H1 (cell line): Measurements from ENCODE around the gene RNF31. TPM values are rescaled to one million over a fixed set of nuclear protein-coding genes. Genes with fewer than 3 reads are reported as not detected.

ENCODE experiments used
- GTF2F1 ChIP-seq: IDR thresholded peaks from 2 replicates; pipeline ENCODE4 v1.6.1; 2012; ENCODE audit warnings: low read depth, low read length, improper control_type of control experiment, borderline replicate concordance
- KDM1A ChIP-seq: fragments of 200-600, 300-600 bp; sonication (generic); IDR thresholded peaks from 2 replicates; pipeline ENCODE4 v1.7.1; 2016; ENCODE audit warnings: mild to moderate bottlenecking, low read length, borderline replicate concordance
- ZNF274 ChIP-seq: IDR thresholded peaks from 2 replicates; pipeline ENCODE4 v1.7.0; 2012; ENCODE audit warnings: low read length, borderline replicate concordance; ENCODE audit errors: extremely low read depth
- polyA plus RNA-seq, 7 experiments: library from polyadenylated mRNA; depleted of rRNA in 3 of 7; stranded (reverse) in 5 of 7; unstranded in 2 of 7; fragments of >200 nt in 5 of 7; fragments of 200-250 nt in 2 of 7; gene quantifications; 1 replicate in 5 of 7; 2 replicates in 1 of 7; 4 replicates in 1 of 7; pipeline versions ENCODE4 v1.2.1 to v1.2.3, GENCODE V29; 2011 to 2013; ENCODE audit warnings: missing spikeins in 2 of 7, mixed read lengths in 2 of 7
- total RNA-seq: library from RNA; stranded (reverse); fragmentation: NEBNext Ultra II Directional; extraction: Animal tissue kit (Norgen Biotek cat#: 25700); gene quantifications from 2 replicates; pipeline ENCODE4 v1.2.1, GENCODE V29; 2021
- TF ChIP-seq, protein P1 (sequence below): fragments of 300-600 bp; sonication (generic); IDR thresholded peaks from 2 replicates; pipeline ENCODE4 v1.7.1; 2012; ENCODE audit warnings: low read length, moderate library complexity, mild to moderate bottlenecking, inconsistent platforms; ENCODE audit not compliant: insufficient replicate concordance
- TF ChIP-seq, protein P2 (sequence below): IDR thresholded peaks from 2 replicates; pipeline ENCODE4 v1.6.1; 2012; ENCODE audit warnings: low read length, inconsistent platforms

RNF31 gene
- total and polyA plus RNA-seq, 2 of the 8 experiments (the other 6 are each of a cell fraction or from before 2014, with no cell fraction given): 17.5 to 72.0 TPM

DNA sequence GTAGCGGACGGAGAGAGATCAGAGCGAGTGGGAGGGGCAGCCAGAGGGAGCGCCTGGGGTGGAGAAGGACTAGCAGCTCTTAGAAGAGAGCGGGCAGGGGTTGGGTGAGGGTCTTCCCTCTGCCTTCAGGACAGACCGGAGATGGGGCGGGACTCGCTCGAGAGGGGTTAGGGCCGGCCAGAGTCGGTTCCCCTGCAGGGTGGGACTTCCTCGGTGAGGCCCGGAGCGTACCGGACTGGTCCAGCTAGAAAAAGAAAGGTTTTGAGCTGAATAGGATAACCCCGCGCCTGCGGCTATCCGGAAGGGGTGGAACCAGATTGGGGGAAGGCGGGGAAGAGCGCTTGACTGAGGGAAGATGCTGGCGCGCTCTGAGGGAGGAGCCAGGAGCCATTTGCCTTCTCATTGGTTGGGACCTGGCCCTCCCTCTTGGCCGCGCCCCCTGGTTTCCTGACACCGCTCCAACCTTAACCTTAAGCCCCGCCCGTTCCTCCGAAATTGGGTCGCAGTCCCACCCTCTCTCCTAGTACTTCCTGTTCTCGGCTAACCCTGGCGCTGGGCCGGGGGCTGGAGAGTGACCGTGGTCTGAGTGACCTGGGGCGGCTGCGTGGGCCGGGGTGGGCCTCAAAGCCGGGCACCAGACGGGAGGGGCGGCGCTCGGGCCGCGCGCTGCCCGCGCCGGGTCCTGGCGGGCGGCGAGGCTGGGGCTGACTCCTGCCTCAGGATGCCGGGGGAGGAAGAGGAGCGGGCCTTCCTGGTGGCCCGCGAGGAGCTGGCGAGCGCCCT, at the start of gene RNF31 (continued):
- TF ChIP-seq, protein P1, sequence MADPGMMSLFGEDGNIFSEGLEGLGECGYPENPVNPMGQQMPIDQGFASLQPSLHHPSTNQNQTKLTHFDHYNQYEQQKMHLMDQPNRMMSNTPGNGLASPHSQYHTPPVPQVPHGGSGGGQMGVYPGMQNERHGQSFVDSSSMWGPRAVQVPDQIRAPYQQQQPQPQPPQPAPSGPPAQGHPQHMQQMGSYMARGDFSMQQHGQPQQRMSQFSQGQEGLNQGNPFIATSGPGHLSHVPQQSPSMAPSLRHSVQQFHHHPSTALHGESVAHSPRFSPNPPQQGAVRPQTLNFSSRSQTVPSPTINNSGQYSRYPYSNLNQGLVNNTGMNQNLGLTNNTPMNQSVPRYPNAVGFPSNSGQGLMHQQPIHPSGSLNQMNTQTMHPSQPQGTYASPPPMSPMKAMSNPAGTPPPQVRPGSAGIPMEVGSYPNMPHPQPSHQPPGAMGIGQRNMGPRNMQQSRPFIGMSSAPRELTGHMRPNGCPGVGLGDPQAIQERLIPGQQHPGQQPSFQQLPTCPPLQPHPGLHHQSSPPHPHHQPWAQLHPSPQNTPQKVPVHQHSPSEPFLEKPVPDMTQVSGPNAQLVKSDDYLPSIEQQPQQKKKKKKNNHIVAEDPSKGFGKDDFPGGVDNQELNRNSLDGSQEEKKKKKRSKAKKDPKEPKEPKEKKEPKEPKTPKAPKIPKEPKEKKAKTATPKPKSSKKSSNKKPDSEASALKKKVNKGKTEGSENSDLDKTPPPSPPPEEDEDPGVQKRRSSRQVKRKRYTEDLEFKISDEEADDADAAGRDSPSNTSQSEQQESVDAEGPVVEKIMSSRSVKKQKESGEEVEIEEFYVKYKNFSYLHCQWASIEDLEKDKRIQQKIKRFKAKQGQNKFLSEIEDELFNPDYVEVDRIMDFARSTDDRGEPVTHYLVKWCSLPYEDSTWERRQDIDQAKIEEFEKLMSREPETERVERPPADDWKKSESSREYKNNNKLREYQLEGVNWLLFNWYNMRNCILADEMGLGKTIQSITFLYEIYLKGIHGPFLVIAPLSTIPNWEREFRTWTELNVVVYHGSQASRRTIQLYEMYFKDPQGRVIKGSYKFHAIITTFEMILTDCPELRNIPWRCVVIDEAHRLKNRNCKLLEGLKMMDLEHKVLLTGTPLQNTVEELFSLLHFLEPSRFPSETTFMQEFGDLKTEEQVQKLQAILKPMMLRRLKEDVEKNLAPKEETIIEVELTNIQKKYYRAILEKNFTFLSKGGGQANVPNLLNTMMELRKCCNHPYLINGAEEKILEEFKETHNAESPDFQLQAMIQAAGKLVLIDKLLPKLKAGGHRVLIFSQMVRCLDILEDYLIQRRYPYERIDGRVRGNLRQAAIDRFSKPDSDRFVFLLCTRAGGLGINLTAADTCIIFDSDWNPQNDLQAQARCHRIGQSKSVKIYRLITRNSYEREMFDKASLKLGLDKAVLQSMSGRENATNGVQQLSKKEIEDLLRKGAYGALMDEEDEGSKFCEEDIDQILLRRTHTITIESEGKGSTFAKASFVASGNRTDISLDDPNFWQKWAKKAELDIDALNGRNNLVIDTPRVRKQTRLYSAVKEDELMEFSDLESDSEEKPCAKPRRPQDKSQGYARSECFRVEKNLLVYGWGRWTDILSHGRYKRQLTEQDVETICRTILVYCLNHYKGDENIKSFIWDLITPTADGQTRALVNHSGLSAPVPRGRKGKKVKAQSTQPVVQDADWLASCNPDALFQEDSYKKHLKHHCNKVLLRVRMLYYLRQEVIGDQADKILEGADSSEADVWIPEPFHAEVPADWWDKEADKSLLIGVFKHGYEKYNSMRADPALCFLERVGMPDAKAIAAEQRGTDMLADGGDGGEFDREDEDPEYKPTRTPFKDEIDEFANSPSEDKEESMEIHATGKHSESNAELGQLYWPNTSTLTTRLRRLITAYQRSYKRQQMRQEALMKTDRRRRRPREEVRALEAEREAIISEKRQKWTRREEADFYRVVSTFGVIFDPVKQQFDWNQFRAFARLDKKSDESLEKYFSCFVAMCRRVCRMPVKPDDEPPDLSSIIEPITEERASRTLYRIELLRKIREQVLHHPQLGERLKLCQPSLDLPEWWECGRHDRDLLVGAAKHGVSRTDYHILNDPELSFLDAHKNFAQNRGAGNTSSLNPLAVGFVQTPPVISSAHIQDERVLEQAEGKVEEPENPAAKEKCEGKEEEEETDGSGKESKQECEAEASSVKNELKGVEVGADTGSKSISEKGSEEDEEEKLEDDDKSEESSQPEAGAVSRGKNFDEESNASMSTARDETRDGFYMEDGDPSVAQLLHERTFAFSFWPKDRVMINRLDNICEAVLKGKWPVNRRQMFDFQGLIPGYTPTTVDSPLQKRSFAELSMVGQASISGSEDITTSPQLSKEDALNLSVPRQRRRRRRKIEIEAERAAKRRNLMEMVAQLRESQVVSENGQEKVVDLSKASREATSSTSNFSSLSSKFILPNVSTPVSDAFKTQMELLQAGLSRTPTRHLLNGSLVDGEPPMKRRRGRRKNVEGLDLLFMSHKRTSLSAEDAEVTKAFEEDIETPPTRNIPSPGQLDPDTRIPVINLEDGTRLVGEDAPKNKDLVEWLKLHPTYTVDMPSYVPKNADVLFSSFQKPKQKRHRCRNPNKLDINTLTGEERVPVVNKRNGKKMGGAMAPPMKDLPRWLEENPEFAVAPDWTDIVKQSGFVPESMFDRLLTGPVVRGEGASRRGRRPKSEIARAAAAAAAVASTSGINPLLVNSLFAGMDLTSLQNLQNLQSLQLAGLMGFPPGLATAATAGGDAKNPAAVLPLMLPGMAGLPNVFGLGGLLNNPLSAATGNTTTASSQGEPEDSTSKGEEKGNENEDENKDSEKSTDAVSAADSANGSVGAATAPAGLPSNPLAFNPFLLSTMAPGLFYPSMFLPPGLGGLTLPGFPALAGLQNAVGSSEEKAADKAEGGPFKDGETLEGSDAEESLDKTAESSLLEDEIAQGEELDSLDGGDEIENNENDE: no peak
- TF ChIP-seq, protein P2, sequence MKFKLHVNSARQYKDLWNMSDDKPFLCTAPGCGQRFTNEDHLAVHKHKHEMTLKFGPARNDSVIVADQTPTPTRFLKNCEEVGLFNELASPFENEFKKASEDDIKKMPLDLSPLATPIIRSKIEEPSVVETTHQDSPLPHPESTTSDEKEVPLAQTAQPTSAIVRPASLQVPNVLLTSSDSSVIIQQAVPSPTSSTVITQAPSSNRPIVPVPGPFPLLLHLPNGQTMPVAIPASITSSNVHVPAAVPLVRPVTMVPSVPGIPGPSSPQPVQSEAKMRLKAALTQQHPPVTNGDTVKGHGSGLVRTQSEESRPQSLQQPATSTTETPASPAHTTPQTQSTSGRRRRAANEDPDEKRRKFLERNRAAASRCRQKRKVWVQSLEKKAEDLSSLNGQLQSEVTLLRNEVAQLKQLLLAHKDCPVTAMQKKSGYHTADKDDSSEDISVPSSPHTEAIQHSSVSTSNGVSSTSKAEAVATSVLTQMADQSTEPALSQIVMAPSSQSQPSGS: no peak
- TF ChIP-seq ZNF274 (no peak), KDM1A (no peak), GTF2F1 (no peak)
